ENCODE measurements around the gene TGIF1. TPM values are rescaled to one million over a fixed set of nuclear protein-coding genes. Genes with fewer than 3 reads are reported as not detected.

Gene TGIF1
- total RNA-seq, 2 donors from 2014 or later, result 68.0 to 80.6 TPM

DNA sequence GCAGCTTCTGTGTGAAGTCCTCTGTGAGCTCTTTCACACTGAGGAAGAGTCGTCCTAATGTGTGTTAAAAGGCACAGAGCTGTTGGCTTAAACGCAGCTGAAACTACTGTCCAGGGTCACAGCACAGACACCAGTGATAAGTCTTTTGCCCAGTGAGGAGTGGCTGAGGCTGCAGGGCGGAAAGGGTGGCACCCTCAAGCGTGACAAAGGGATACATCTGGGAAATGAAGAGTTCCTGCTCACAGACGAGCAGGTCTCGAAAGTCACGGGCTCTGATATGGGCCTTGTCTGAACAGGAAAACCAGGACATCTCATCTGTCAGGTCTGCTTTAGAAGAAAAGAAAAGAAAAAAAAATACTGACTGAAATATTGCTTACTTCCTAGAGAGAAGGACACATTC lies 36.5 kb downstream of the TGIF1 start:
- no peak overlapping the region for H3K4me3 ChIP-seq
- no peaks in the 10 kb centered on the region for H3K4me1 ChIP-seq
- no peak overlapping the region for H3K27ac ChIP-seq
- H3K27me3 ChIP-seq, result no peaks in the 10 kb centered on the region
- TF ChIP-seq, protein P1, sequence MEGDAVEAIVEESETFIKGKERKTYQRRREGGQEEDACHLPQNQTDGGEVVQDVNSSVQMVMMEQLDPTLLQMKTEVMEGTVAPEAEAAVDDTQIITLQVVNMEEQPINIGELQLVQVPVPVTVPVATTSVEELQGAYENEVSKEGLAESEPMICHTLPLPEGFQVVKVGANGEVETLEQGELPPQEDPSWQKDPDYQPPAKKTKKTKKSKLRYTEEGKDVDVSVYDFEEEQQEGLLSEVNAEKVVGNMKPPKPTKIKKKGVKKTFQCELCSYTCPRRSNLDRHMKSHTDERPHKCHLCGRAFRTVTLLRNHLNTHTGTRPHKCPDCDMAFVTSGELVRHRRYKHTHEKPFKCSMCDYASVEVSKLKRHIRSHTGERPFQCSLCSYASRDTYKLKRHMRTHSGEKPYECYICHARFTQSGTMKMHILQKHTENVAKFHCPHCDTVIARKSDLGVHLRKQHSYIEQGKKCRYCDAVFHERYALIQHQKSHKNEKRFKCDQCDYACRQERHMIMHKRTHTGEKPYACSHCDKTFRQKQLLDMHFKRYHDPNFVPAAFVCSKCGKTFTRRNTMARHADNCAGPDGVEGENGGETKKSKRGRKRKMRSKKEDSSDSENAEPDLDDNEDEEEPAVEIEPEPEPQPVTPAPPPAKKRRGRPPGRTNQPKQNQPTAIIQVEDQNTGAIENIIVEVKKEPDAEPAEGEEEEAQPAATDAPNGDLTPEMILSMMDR (IDR thresholded peaks at IDR 0.05), result no peak
- no peak overlapping the region for H3K9ac ChIP-seq (ENCODE audit: low read depth in 2 of 2, low read length in 2 of 2)
- H3K36me3 ChIP-seq, result no peaks in the 10 kb centered on the region
- intact Hi-C loops (cut with DNase I), result no loop called here
- DNase-seq, result no peak
- no peaks in the 10 kb centered on the region for H3K9me3 ChIP-seq

DNA sequence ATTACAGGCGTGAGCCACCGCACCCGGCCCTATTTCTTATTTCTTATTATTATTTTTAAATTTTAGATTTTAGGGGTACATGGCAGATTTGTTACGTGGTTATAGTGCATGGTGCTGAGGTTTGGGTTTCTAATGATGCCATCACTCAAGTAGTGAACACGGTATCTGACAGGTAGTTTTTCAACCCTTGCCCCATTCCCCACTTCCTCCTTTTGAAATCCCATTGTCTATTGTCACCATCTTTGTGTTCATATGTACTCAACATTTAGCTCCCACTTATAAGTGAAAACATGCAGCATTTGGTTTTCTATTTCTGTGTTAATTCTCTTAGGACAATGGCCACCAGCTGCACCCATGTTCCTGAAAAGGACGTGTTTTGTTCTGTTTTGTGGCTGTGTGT lies 39.5 kb downstream of the TGIF1 start:
- Histone ChIP-seq H3K4me3 (no peak overlapping the region), H3K36me3 (no peaks in the 10 kb centered on the region), H3K9me3 (no peaks in the 10 kb centered on the region), H3K27ac (no peak overlapping the region), H3K4me1 (no peaks in the 10 kb centered on the region), H3K9ac (ENCODE audit: low read depth in 2 of 2, low read length in 2 of 2) (no peak overlapping the region), H3K27me3 (no peaks in the 10 kb centered on the region)
- intact Hi-C loops (cut with DNase I), result no loop called here
- no peak for DNase-seq
- TF ChIP-seq, protein P1 (IDR thresholded peaks at IDR 0.05), result no peak

DNA sequence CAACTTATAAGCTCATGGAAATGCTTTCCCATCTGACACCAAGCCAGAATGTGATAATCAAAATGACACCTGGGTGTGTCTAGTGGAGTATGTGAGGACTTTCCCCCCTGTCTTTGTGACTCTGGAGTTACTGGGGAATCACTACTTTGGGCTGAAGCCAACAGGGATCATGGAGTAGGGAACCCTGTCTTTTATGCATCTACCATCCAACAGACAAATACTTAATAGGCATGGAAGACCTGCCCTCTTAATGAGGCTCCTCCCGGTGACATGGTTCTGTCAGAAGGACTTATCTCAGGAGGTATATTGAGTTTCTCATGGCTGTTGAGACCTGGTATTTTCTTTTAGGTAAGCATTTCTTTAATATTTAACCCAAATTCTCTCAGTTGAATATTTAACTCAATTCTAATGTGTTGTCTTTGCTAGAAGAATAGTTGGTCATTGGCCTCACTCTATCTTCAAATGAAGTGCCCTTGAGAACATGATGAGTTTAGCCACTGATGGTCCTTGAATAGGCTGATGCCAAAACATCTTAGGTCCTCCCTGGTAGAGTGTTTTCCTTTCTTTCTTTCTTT lies 42.1 kb downstream of the TGIF1 start:
- Histone ChIP-seq H3K9me3 (no peaks in the 10 kb centered on the region), H3K4me1 (no peaks in the 10 kb centered on the region), H3K27me3 (no peaks in the 10 kb centered on the region), H3K27ac (no peak overlapping the region), H3K4me3 (no peak overlapping the region), H3K36me3 (no peaks in the 10 kb centered on the region), H3K9ac (ENCODE audit: low read depth in 2 of 2, low read length in 2 of 2) (no peak overlapping the region)
- intact Hi-C loops (cut with DNase I), result no loop called here
- TF ChIP-seq, protein P1 (IDR thresholded peaks at IDR 0.05), result no peak
- no peak for DNase-seq

DNA sequence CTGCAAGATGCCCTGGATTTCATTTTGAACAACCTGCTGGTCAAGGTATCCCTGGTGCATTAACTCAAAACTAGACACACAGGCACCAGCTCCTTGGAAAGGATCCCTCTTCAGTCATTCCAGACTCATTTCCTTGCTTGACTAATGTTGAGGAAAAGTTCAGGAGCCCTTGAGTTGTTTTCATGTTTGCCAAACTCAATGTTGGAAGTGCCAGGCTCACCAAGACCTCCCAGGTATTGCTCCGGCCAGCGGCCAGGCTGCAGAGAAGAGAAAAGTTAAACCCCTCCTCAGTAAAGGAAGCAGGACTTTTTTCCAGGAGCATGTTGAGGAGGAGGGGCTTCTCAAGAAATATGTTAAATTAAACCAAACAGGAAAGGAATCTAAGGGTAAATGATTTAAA lies 42.7 kb downstream of the TGIF1 start:
- no peaks in the 10 kb centered on the region for H3K27me3 ChIP-seq
- H3K36me3 ChIP-seq, result no peaks in the 10 kb centered on the region
- TF ChIP-seq, protein P1 (IDR thresholded peaks at IDR 0.05), result no peak
- H3K4me3 ChIP-seq, result no peak overlapping the region
- intact Hi-C loops (cut with DNase I), result no loop called here
- no peak overlapping the region for H3K27ac ChIP-seq
- H3K4me1 ChIP-seq, result no peaks in the 10 kb centered on the region
- H3K9me3 ChIP-seq, result no peaks in the 10 kb centered on the region
- DNase-seq, result no peak
- H3K9ac ChIP-seq (ENCODE audit: low read depth in 2 of 2, low read length in 2 of 2), result no peak overlapping the region

DNA sequence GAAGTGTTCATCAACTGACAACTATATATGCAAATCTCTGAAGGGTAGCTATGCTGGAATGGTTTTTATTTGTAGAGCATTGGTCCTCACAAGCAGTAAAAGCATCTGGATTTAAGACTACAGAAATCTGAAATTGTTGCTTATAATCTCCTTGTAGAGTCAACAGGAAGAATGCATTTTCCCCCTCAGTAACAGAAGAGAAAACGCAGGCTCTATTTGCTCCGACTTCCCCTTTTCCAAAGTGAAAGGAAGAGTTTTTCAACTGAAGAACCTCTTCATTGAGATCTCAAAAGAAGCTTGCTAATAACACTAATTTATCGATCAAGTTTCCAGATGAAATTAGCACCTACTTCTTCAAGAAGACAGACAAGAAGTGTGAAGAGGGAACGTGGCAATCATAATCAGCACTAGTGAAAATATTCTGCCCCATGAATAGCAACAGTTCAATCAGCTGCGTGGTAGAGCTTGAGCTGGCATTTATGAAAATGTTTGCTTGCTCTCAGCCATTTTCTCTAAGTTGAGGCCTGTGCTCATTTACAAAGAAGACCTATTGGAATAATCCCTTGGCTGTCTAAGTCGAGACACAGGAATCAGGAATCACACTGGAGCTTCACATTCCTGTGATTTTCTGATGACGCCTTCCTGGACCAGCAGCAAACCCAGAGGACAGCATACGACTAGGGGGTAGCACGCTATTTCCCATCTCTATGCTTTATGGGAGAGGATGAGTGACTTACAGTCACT lies 43.7 kb downstream of the TGIF1 start:
- Histone ChIP-seq H3K4me3 (no peak overlapping the region), H3K9ac (ENCODE audit: low read depth in 2 of 2, low read length in 2 of 2) (no peak overlapping the region), H3K27ac (no peak overlapping the region), H3K9me3 (no peaks in the 10 kb centered on the region), H3K27me3 (no peaks in the 10 kb centered on the region), H3K4me1 (no peaks in the 10 kb centered on the region), H3K36me3 (no peaks in the 10 kb centered on the region)
- no peak for DNase-seq
- TF ChIP-seq, protein P1 (IDR thresholded peaks at IDR 0.05), result no peak
- intact Hi-C loops (cut with DNase I), result no loop called here
